ENCODE data around the gene ACACB.

The ACACB gene

DNA sequence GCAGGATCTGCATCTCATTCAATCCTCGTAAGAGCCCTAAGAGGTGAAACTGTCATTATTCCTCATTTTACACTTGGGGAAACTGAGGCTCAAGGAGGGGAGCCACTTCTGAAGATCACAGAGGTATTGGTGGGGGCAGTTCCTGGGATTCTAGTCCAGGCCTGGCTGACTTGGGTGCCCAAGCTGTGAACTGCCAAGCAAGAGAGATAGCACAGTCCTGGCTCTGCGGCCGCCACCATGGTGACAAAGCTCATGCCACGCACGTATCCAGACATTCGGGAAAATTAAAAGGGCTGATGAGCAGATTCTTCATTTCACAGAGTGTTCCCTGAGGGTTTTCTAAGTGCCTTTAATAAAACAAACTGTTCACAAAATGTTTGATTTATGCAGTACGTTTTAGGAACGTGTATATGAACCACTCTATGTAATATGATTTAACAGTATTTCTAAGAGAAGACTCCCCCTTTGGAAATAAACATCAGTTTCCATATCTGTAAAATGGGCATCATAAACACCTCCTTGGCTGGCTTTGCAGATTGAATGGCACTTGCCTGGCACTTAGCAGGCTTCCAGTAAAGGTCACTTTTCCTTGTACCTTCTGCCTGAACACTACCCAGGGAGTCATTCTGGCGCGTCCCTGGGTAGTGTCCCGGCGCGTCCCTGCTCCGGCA is 84.6 kb downstream of the ACACB start:
- Histone ChIP-seq H3K4me2 (ENCODE audit: low read length) (no peak overlapping the region), H3K4me3 (ENCODE audit: low read length) (no peak overlapping the region), H3K9me3 (replicated peaks; ENCODE audit: low read length) (no peaks in the 10 kb centered on the region), H3K4me1 (ENCODE audit: control insufficient read depth, insufficient read depth, low read length) (no peaks in the 10 kb centered on the region), H3K27me3 (ENCODE audit: control insufficient read depth, insufficient read depth, low read length) (no peaks in the 10 kb centered on the region), H3K36me3 (ENCODE audit: insufficient read depth, low read length) (no peaks in the 10 kb centered on the region), H3K9ac (ENCODE audit: low read depth, low read length) (no peak overlapping the region)

DNA sequence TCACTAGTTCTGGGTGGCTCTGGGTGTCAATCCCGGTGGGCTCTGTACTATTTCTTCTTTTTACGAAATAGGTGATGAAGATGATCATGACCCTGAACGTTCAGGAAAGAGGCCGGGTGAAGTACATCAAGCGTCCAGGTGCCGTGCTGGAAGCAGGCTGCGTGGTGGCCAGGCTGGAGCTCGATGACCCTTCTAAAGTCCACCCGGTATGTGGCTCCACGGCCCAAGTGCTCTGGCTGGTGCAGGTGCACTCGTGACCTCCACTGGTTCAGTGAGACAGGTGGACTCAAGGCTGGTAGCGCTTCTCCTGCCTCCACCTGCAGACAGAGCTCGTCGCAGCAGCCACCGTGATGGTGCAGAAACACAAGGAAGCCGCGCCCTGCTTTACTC is 85.1 kb downstream of the ACACB start:
- Histone ChIP-seq H3K9ac (ENCODE audit: low read depth, low read length) (no peak overlapping the region), H3K4me1 (ENCODE audit: control insufficient read depth, insufficient read depth, low read length) (no peaks in the 10 kb centered on the region), H3K9me3 (replicated peaks; ENCODE audit: low read length) (no peaks in the 10 kb centered on the region), H3K4me3 (ENCODE audit: low read length) (no peak overlapping the region), H3K27me3 (ENCODE audit: control insufficient read depth, insufficient read depth, low read length) (no peaks in the 10 kb centered on the region), H3K36me3 (ENCODE audit: insufficient read depth, low read length) (no peaks in the 10 kb centered on the region), H3K4me2 (ENCODE audit: low read length) (no peak overlapping the region)

GRCh38 chr12:109202770-109203169 is 86.4 kb downstream of the ACACB start:
- no peak overlapping the region for H3K4me3 ChIP-seq (ENCODE audit: low read length)
- no peaks in the 10 kb centered on the region for H3K36me3 ChIP-seq (ENCODE audit: insufficient read depth, low read length)
- H3K4me1 ChIP-seq (ENCODE audit: control insufficient read depth, insufficient read depth, low read length): no peaks in the 10 kb centered on the region
- H3K9ac ChIP-seq (ENCODE audit: low read depth, low read length): no peak overlapping the region
- no peaks in the 10 kb centered on the region for H3K27me3 ChIP-seq (ENCODE audit: control insufficient read depth, insufficient read depth, low read length)
- H3K4me2 ChIP-seq (ENCODE audit: low read length): no peak overlapping the region
- H3K9me3 ChIP-seq (replicated peaks; ENCODE audit: low read length): no peaks in the 10 kb centered on the region

- no peaks in the 10 kb centered on the region for H3K27me3 ChIP-seq (ENCODE audit: control insufficient read depth, insufficient read depth, low read length)
- no peak overlapping the region for H3K9ac ChIP-seq (ENCODE audit: low read depth, low read length)
- no peak overlapping the region for H3K4me2 ChIP-seq (ENCODE audit: low read length)
- no peak overlapping the region for H3K4me3 ChIP-seq (ENCODE audit: low read length)
- no peaks in the 10 kb centered on the region for H3K4me1 ChIP-seq (ENCODE audit: control insufficient read depth, insufficient read depth, low read length)
- H3K9me3 ChIP-seq (replicated peaks; ENCODE audit: low read length): no peaks in the 10 kb centered on the region
- no peaks in the 10 kb centered on the region for H3K36me3 ChIP-seq (ENCODE audit: insufficient read depth, low read length)
Observed at GRCh38 chr12:109203480-109203879, 87.1 kb downstream of the ACACB start.

DNA sequence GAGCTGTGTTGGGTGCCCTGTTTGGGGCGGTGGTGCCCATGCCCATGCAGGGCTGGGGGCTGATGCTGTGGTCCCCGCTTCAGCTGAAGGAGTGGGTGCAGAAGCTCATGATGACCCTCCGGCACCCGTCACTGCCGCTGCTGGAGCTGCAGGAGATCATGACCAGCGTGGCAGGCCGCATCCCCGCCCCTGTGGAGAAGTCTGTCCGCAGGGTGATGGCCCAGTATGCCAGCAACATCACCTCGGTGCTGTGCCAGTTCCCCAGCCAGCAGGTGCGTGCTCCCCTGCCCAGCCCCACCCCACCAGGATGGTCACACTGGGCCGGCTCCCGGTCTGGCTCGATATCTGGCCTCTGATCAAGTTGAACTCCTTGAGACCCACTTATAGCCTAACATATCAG is 92.7 kb downstream of the ACACB start:
- H3K9ac ChIP-seq (ENCODE audit: low read depth, low read length): no peak overlapping the region
- H3K36me3 ChIP-seq (ENCODE audit: insufficient read depth, low read length): no peaks in the 10 kb centered on the region
- no peak overlapping the region for H3K4me2 ChIP-seq (ENCODE audit: low read length)
- no peak overlapping the region for H3K4me3 ChIP-seq (ENCODE audit: low read length)
- H3K9me3 ChIP-seq (replicated peaks; ENCODE audit: low read length): no peaks in the 10 kb centered on the region
- H3K27me3 ChIP-seq (ENCODE audit: control insufficient read depth, insufficient read depth, low read length): no peaks in the 10 kb centered on the region
- H3K4me1 ChIP-seq (ENCODE audit: control insufficient read depth, insufficient read depth, low read length): no peaks in the 10 kb centered on the region

DNA sequence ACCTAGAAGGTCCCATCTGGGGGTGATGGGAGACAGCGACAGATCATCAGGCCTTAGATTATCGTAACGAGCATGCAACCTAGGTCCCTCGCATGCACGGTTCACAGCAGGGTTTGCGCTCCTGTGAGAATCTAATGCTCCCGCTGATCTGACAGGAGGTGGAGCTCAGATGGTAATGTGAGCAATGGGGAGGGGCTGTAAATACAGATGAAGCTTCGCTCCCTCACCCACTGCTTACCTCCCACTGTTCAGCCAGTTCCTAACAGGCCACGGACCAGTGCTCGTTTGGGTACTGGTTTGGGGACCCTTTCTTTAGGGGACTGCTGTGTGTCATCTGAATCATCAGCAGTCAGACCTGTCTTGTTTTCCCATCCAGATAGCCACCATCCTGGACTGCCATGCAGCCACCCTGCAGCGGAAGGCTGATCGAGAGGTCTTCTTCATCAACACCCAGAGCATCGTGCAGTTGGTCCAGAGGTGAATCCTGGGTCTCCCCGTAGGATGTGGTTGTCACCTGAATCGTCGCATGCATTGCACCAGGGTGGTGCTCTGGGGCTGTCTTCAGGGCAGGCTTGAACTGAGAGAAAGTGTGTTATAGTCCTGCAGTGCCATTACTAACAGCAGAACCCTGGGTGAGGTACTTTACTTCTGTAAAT is 96.2 kb downstream of the ACACB start:
- Histone ChIP-seq H3K4me3 (ENCODE audit: low read length) (no peak overlapping the region), H3K9me3 (replicated peaks; ENCODE audit: low read length) (no peaks in the 10 kb centered on the region), H3K9ac (ENCODE audit: low read depth, low read length) (no peak overlapping the region), H3K27me3 (ENCODE audit: control insufficient read depth, insufficient read depth, low read length) (no peaks in the 10 kb centered on the region), H3K36me3 (ENCODE audit: insufficient read depth, low read length) (no peaks in the 10 kb centered on the region), H3K4me1 (ENCODE audit: control insufficient read depth, insufficient read depth, low read length) (no peaks in the 10 kb centered on the region), H3K4me2 (ENCODE audit: low read length) (no peak overlapping the region)

GRCh38 chr12:109214131-109214530 is 97.7 kb downstream of the ACACB start:
- Histone ChIP-seq H3K9ac (ENCODE audit: low read depth, low read length) (no peak overlapping the region), H3K4me1 (ENCODE audit: control insufficient read depth, insufficient read depth, low read length) (no peaks in the 10 kb centered on the region), H3K27me3 (ENCODE audit: control insufficient read depth, insufficient read depth, low read length) (no peaks in the 10 kb centered on the region), H3K36me3 (ENCODE audit: insufficient read depth, low read length) (no peaks in the 10 kb centered on the region), H3K9me3 (replicated peaks; ENCODE audit: low read length) (no peaks in the 10 kb centered on the region), H3K4me3 (ENCODE audit: low read length) (no peak overlapping the region), H3K4me2 (ENCODE audit: low read length) (no peak overlapping the region)

GRCh38 chr12:109218996-109219395 is 102.6 kb downstream of the ACACB start:
- Histone ChIP-seq H3K4me3 (ENCODE audit: low read length) (no peak overlapping the region), H3K27me3 (ENCODE audit: control insufficient read depth, insufficient read depth, low read length) (no peaks in the 10 kb centered on the region), H3K4me2 (ENCODE audit: low read length) (no peak overlapping the region), H3K9ac (ENCODE audit: low read depth, low read length) (no peak overlapping the region), H3K9me3 (replicated peaks; ENCODE audit: low read length) (no peaks in the 10 kb centered on the region), H3K36me3 (ENCODE audit: insufficient read depth, low read length) (no peaks in the 10 kb centered on the region), H3K4me1 (ENCODE audit: control insufficient read depth, insufficient read depth, low read length) (no peaks in the 10 kb centered on the region)

DNA sequence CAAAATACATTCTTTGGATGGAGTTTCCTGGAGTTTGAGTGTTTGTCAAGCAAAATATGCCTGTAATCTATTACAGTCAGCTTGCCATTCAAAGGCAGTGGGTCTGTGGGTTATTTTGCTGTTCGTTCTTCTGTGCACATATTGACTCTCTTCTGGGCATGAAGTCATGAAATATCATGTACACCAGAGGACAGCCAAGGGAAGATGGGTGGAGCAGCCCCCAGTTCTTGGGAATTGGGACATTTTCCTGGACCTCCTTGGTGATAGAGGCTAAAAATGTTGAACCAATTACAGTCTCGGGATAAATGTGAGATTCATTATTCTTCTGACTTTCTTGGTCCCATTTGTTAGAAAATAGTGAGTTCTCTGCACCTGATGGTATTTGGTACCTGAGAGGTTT is 103.6 kb downstream of the ACACB start:
- H3K4me1 ChIP-seq (ENCODE audit: control insufficient read depth, insufficient read depth, low read length): no peaks in the 10 kb centered on the region
- H3K36me3 ChIP-seq (ENCODE audit: insufficient read depth, low read length): no peaks in the 10 kb centered on the region
- H3K9me3 ChIP-seq (replicated peaks; ENCODE audit: low read length): no peaks in the 10 kb centered on the region
- H3K4me3 ChIP-seq (ENCODE audit: low read length): no peak overlapping the region
- no peak overlapping the region for H3K4me2 ChIP-seq (ENCODE audit: low read length)
- no peak overlapping the region for H3K9ac ChIP-seq (ENCODE audit: low read depth, low read length)
- H3K27me3 ChIP-seq (ENCODE audit: control insufficient read depth, insufficient read depth, low read length): no peaks in the 10 kb centered on the region

- Histone ChIP-seq H3K9me3 (replicated peaks; ENCODE audit: low read length) (no peaks in the 10 kb centered on the region), H3K4me1 (ENCODE audit: control insufficient read depth, insufficient read depth, low read length) (no peaks in the 10 kb centered on the region), H3K27me3 (ENCODE audit: control insufficient read depth, insufficient read depth, low read length) (no peaks in the 10 kb centered on the region), H3K9ac (ENCODE audit: low read depth, low read length) (no peak overlapping the region), H3K36me3 (ENCODE audit: insufficient read depth, low read length) (no peaks in the 10 kb centered on the region), H3K4me3 (ENCODE audit: low read length) (no peak overlapping the region), H3K4me2 (ENCODE audit: low read length) (no peak overlapping the region)
Observed at GRCh38 chr12:109221277-109221931, 105.0 kb downstream of the ACACB start.

GRCh38 chr12:109222062-109222461 is 105.7 kb downstream of the ACACB start:
- H3K9me3 ChIP-seq (replicated peaks; ENCODE audit: low read length): no peaks in the 10 kb centered on the region
- H3K4me2 ChIP-seq (ENCODE audit: low read length): no peak overlapping the region
- H3K4me3 ChIP-seq (ENCODE audit: low read length): no peak overlapping the region
- H3K36me3 ChIP-seq (ENCODE audit: insufficient read depth, low read length): no peaks in the 10 kb centered on the region
- no peak overlapping the region for H3K9ac ChIP-seq (ENCODE audit: low read depth, low read length)
- no peaks in the 10 kb centered on the region for H3K27me3 ChIP-seq (ENCODE audit: control insufficient read depth, insufficient read depth, low read length)
- H3K4me1 ChIP-seq (ENCODE audit: control insufficient read depth, insufficient read depth, low read length): no peaks in the 10 kb centered on the region

DNA sequence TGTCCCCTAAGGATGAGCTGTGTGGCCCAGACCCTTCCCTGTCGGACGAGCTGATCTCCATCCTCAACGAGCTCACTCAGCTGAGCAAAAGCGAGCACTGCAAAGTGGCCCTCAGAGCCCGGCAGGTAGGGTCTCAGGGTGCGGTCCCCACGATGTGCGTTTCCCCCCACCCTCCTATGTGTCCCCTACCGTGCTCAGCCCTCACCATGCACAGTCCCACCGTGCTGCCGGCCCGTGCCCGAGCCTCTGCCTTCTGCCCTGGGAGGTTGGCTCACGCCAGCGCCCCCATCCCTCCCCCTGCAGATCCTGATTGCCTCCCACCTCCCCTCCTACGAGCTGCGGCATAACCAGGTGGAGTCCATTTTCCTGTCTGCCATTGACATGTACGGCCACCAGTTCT is 106.1 kb downstream of the ACACB start:
- H3K27me3 ChIP-seq (ENCODE audit: control insufficient read depth, insufficient read depth, low read length): no peaks in the 10 kb centered on the region
- H3K4me2 ChIP-seq (ENCODE audit: low read length): no peak overlapping the region
- H3K4me3 ChIP-seq (ENCODE audit: low read length): no peak overlapping the region
- H3K9me3 ChIP-seq (replicated peaks; ENCODE audit: low read length): no peaks in the 10 kb centered on the region
- no peaks in the 10 kb centered on the region for H3K36me3 ChIP-seq (ENCODE audit: insufficient read depth, low read length)
- no peak overlapping the region for H3K9ac ChIP-seq (ENCODE audit: low read depth, low read length)
- no peaks in the 10 kb centered on the region for H3K4me1 ChIP-seq (ENCODE audit: control insufficient read depth, insufficient read depth, low read length)
